K562 treated with DMSO at 1 percent for 48 hours (cell line): Measurements from ENCODE around the gene RNF213. TPM values are rescaled to one million over a fixed set of nuclear protein-coding genes. Genes with fewer than 3 reads are reported as not detected.

Experiments
- total RNA-seq: library from RNA; unstranded; fragments of 300-600 nt; gene quantifications from 2 replicates; pipeline ENCODE4 v1.2.3, GENCODE V29; 2022; ENCODE audit warnings: low replicate concordance; ENCODE audit errors: extremely low read depth

RNF213 gene
- 85.7 TPM in 1 of 2 replicates, not detected in the other for total RNA-seq

GRCh38 chr17:80260791-80261158, at the start of gene RNF213:
RNF213 (plus strand) TSS chr17:80260852; CDS start chr17:80263682, 2,830 bp downstream.

GRCh38 chr17:80220054-80220735, 40.5 kb upstream of the RNF213 start, which contains the start of the genes SGSH and SLC26A11:
SGSH (minus strand) TSS chr17:80220333; CDS start chr17:80220313, 20 bp downstream.
SLC26A11 (plus strand) TSS chr17:80220427; CDS start chr17:80221561, 1,134 bp downstream.

GRCh38 chr17:80414803-80415625, 154.4 kb downstream of the RNF213 start, which contains the start of gene ENDOV:
ENDOV (plus strand) TSS chr17:80415167; CDS start chr17:80415195, 28 bp downstream.

Other genes starting within 250 kb of the RNF213 start
- gene TBC1D16, start 225.0 kb upstream of the RNF213 start, total RNA-seq: not detected in 2 replicates
- gene CCDC40, start 224.2 kb upstream of the RNF213 start, total RNA-seq: not detected in 2 replicates
- gene GAA, start 159.3 kb upstream of the RNF213 start, total RNA-seq: not detected in 2 replicates
- not detected in 2 replicates for gene EIF4A3, start 113.7 kb upstream of the RNF213 start, total RNA-seq
- not detected in 2 replicates for gene CARD14, start 90.8 kb upstream of the RNF213 start, total RNA-seq
- not detected in 2 replicates for gene SGSH, start 40.5 kb upstream of the RNF213 start, total RNA-seq
- gene SLC26A11, start 40.4 kb upstream of the RNF213 start, total RNA-seq: not detected in 2 replicates
- not detected in 2 replicates for gene ENDOV, start 154.3 kb downstream of the RNF213 start, total RNA-seq
- gene NPTX1, start 215.8 kb downstream of the RNF213 start, total RNA-seq: not detected in 2 replicates